HepG2 (cell line): ENCODE measurements around the gene GRAMD2A. TPM values are rescaled to one million over a fixed set of nuclear protein-coding genes. Genes with fewer than 3 reads are reported as not detected.

Experiments
- KLF13 ChIP-seq: sonication (generic); formaldehyde crosslinking; IDR thresholded peaks from 2 replicates; pipeline ENCODE4 v1.4.0; 2020; ENCODE audit warnings: mild to moderate bottlenecking, missing genetic modification reagents
- MTA1 ChIP-seq: sonication (generic); formaldehyde crosslinking; IDR thresholded peaks from 2 replicates; pipeline ENCODE4 v1.4.0; 2020; ENCODE audit warnings: missing genetic modification reagents, mild to moderate bottlenecking, borderline replicate concordance
- NCOR1 ChIP-seq: fragments of 200-600 bp; sonication (generic); IDR thresholded peaks from 2 replicates; pipeline ENCODE4 v1.7.0; 2017; ENCODE audit warnings: antibody characterized with exemption, low read length, borderline replicate concordance
- NFATC3 ChIP-seq: sonication (generic); formaldehyde crosslinking; IDR thresholded peaks from 2 replicates; pipeline ENCODE4 v1.5.1; 2020; ENCODE audit warnings: mild to moderate bottlenecking, missing genetic modification reagents
- REL ChIP-seq: sonication (generic); formaldehyde crosslinking; conservative IDR thresholded peaks from 2 replicates; pipeline ENCODE4 v1.8.0; 2022; ENCODE audit warnings: mild to moderate bottlenecking, missing genetic modification reagents, moderate library complexity
- YEATS4 ChIP-seq: sonication (generic); formaldehyde crosslinking; IDR thresholded peaks from 2 replicates; pipeline ENCODE4 v1.4.0; 2020; ENCODE audit warnings: missing genetic modification reagents, borderline replicate concordance
- ZBTB7A ChIP-seq: sonication (generic); formaldehyde crosslinking; IDR thresholded peaks from 2 replicates; pipeline ENCODE4 v1.8.0; 2022; ENCODE audit warnings: mild to moderate bottlenecking, missing genetic modification reagents
- ZKSCAN8 ChIP-seq: IDR thresholded peaks from 2 replicates; pipeline ENCODE4 v1.6.1; 2016; ENCODE audit warnings: borderline replicate concordance, missing genetic modification reagents, missing compliant biosample characterization
- ZNF296 ChIP-seq: sonication (generic); formaldehyde crosslinking; conservative IDR thresholded peaks from 2 replicates; pipeline ENCODE4 v1.5.0; 2020; ENCODE audit warnings: mild to moderate bottlenecking, missing genetic modification reagents
- ZNF496 ChIP-seq: sonication (generic); formaldehyde crosslinking; IDR thresholded peaks from 2 replicates; pipeline ENCODE4 v1.8.1; 2023; ENCODE audit warnings: mild to moderate bottlenecking, moderate library complexity, missing genetic modification reagents; ENCODE audit not compliant: insufficient replicate concordance
- ZNF549 ChIP-seq: sonication (generic); formaldehyde crosslinking; IDR thresholded peaks from 2 replicates; pipeline ENCODE4 v1.5.0; 2020; ENCODE audit warnings: missing genetic modification reagents
- ZNF619 ChIP-seq: sonication (generic); formaldehyde crosslinking; IDR thresholded peaks from 2 replicates; pipeline ENCODE4 v1.4.0; 2020; ENCODE audit warnings: mild to moderate bottlenecking, missing genetic modification reagents
- ZNF660 ChIP-seq: sonication (generic); formaldehyde crosslinking; IDR thresholded peaks from 2 replicates; pipeline ENCODE4 v1.5.1; 2020; ENCODE audit warnings: mild to moderate bottlenecking, low read depth, missing genetic modification reagents, borderline replicate concordance
- ZNF776 ChIP-seq: sonication (generic); formaldehyde crosslinking; IDR thresholded peaks from 2 replicates; pipeline ENCODE4 v1.4.0; 2020; ENCODE audit warnings: mild to moderate bottlenecking, missing genetic modification reagents
- ZNF83 ChIP-seq: sonication (generic); formaldehyde crosslinking; IDR thresholded peaks from 2 replicates; pipeline ENCODE4 v1.4.0; 2020; ENCODE audit warnings: missing genetic modification reagents, mild to moderate bottlenecking, borderline replicate concordance
- polyA plus RNA-seq, 8 experiments: library from polyadenylated mRNA; depleted of rRNA in 3 of 8; stranded (reverse) in 7 of 8; unstranded in 1 of 8; fragments of >200 nt; fragmentation: Illumina TruSeq in 4 of 8; extraction: Trizol in 4 of 8; gene quantifications; 2 replicates each; pipeline versions ENCODE4 v1.2.1 to v1.2.3, GENCODE V29; 2011 to 2016; ENCODE audit warnings: low read depth in 4 of 8, missing spikeins in 1 of 8, mixed read lengths in 1 of 8; ENCODE audit not compliant: insufficient read depth in 1 of 8
- total RNA-seq, 5 experiments: library from RNA; depleted of rRNA; stranded (reverse); fragments of >200 nt; fragmentation: Illumina TruSeq; extraction: Trizol; gene quantifications; 2 replicates each; pipeline ENCODE4 v1.2.3, GENCODE V29; 2016; ENCODE audit warnings: low read depth in 1 of 5
- TF ChIP-seq, protein P1 (sequence below): sonication (generic); formaldehyde crosslinking; IDR thresholded peaks from 2 replicates; pipeline ENCODE4 v1.5.1; 2020; ENCODE audit warnings: mild to moderate bottlenecking, missing genetic modification reagents, borderline replicate concordance
- TF ChIP-seq, protein P2 (sequence below): sonication (generic); formaldehyde crosslinking; IDR thresholded peaks from 2 replicates; pipeline ENCODE4 v1.8.0; 2022; ENCODE audit warnings: missing genetic modification reagents, low read depth, mild to moderate bottlenecking, borderline replicate concordance
- TF ChIP-seq, protein P3 (sequence below): sonication (generic); formaldehyde crosslinking; IDR thresholded peaks from 2 replicates; pipeline ENCODE4 v1.5.1; 2020; ENCODE audit warnings: missing genetic modification reagents, mild to moderate bottlenecking, borderline replicate concordance
- TF ChIP-seq, protein P4 (sequence below): IDR thresholded peaks from 2 replicates; pipeline ENCODE4 v1.6.1; 2012; ENCODE audit warnings: inconsistent platforms
- TF ChIP-seq, protein P5 (sequence below): sonication (generic); formaldehyde crosslinking; IDR thresholded peaks from 2 replicates; pipeline ENCODE4 v1.5.1; 2020; ENCODE audit warnings: missing genetic modification reagents, mild to moderate bottlenecking, borderline replicate concordance

The GRAMD2A gene
- total and polyA plus RNA-seq, 2 of the 13 experiments (the other 11 are each of a cell fraction or from before 2014, with no cell fraction given): 0.04 TPM; not detected in 1

DNA sequence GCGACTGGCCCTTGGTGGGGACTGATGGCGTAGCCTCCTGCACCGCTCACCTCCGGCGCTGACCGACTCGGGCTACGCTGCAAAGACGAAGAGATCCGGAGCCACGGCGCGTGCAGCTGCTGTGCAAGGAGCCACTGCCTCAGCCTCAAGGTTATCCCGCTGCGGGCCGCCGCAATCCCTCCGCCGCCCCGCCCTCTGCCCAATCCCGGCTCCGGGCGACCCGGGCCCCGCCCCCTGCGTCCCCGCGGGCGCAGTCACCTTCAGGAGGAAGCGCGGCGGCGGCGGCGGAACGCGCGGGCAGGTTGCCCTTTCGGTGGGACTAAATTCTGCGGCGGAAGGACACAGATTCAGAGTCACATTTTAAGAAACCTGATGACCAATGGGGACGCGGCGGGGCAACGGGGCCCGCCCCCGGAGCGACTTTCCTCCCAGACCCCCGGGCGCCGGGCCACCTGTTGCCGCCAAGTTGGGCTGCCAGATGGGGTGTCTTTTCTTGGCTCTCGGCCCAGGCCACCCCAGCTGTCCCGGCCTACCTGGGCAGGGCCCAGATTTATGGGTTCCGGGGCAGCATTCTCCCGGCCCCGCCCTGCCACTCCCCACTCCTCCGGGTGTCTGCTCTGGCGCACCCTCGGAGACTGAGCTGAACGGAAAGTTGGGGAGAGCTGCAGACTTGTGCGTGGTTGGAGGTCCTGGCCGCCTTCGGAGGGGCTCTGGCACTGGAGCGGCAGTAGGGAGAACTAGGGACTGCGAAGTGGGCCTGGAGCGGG, 33.7 kb upstream of the GRAMD2A start, which contains the start of gene PKM (continued):
- TF ChIP-seq, protein P1, sequence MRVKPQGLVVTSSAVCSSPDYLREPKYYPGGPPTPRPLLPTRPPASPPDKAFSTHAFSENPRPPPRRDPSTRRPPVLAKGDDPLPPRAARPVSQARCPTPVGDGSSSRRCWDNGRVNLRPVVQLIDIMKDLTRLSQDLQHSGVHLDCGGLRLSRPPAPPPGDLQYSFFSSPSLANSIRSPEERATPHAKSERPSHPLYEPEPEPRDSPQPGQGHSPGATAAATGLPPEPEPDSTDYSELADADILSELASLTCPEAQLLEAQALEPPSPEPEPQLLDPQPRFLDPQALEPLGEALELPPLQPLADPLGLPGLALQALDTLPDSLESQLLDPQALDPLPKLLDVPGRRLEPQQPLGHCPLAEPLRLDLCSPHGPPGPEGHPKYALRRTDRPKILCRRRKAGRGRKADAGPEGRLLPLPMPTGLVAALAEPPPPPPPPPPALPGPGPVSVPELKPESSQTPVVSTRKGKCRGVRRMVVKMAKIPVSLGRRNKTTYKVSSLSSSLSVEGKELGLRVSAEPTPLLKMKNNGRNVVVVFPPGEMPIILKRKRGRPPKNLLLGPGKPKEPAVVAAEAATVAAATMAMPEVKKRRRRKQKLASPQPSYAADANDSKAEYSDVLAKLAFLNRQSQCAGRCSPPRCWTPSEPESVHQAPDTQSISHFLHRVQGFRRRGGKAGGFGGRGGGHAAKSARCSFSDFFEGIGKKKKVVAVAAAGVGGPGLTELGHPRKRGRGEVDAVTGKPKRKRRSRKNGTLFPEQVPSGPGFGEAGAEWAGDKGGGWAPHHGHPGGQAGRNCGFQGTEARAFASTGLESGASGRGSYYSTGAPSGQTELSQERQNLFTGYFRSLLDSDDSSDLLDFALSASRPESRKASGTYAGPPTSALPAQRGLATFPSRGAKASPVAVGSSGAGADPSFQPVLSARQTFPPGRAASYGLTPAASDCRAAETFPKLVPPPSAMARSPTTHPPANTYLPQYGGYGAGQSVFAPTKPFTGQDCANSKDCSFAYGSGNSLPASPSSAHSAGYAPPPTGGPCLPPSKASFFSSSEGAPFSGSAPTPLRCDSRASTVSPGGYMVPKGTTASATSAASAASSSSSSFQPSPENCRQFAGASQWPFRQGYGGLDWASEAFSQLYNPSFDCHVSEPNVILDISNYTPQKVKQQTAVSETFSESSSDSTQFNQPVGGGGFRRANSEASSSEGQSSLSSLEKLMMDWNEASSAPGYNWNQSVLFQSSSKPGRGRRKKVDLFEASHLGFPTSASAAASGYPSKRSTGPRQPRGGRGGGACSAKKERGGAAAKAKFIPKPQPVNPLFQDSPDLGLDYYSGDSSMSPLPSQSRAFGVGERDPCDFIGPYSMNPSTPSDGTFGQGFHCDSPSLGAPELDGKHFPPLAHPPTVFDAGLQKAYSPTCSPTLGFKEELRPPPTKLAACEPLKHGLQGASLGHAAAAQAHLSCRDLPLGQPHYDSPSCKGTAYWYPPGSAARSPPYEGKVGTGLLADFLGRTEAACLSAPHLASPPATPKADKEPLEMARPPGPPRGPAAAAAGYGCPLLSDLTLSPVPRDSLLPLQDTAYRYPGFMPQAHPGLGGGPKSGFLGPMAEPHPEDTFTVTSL (CRISPR knock-in tag): no peak
- TF ChIP-seq ZNF619 (no peak), ZBTB7A (no peak; the same call in 1 of the 2 replicates), ZNF83 (CRISPR knock-in tag) (no peak), ZNF496 (CRISPR knock-in tag) (no peak), ZKSCAN8 (CRISPR knock-in tag) (peak; percentile 83; the same call in 1 of the 2 replicates), NCOR1 (peak; percentile 74; the same call in 1 of the 2 replicates), NFATC3 (CRISPR knock-in tag) (no peak), REL (CRISPR knock-in tag) (peak; percentile 79; the same call in 1 of the 2 replicates), KLF13 (CRISPR knock-in tag) (no peak), YEATS4 (CRISPR knock-in tag) (peak; percentile 74), ZNF549 (CRISPR knock-in tag) (no peak), MTA1 (CRISPR knock-in tag) (peak; percentile 63; the same call in 1 of the 2 replicates), ZNF296 (CRISPR knock-in tag) (no peak), ZNF776 (CRISPR knock-in tag) (peak; percentile 92), ZNF660 (no peak)
- TF ChIP-seq, protein P2, sequence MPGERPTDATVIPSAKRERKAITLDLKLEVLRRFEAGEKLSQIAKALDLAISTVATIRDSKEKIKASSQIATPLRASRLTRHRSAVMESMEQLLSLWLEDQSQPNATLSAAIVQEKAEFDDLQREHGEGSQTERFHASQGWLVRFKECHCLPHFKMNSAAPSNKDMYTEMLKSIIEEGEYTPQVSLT (CRISPR knock-in tag): peak; percentile 46; the same call in 1 of the 2 replicates
- TF ChIP-seq, protein P3, sequence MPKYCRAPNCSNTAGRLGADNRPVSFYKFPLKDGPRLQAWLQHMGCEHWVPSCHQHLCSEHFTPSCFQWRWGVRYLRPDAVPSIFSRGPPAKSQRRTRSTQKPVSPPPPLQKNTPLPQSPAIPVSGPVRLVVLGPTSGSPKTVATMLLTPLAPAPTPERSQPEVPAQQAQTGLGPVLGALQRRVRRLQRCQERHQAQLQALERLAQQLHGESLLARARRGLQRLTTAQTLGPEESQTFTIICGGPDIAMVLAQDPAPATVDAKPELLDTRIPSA: peak; percentile 59; the same call in 1 of the 2 replicates
- TF ChIP-seq, protein P4, sequence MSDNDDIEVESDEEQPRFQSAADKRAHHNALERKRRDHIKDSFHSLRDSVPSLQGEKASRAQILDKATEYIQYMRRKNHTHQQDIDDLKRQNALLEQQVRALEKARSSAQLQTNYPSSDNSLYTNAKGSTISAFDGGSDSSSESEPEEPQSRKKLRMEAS: peak; percentile 83
- TF ChIP-seq, protein P5, sequence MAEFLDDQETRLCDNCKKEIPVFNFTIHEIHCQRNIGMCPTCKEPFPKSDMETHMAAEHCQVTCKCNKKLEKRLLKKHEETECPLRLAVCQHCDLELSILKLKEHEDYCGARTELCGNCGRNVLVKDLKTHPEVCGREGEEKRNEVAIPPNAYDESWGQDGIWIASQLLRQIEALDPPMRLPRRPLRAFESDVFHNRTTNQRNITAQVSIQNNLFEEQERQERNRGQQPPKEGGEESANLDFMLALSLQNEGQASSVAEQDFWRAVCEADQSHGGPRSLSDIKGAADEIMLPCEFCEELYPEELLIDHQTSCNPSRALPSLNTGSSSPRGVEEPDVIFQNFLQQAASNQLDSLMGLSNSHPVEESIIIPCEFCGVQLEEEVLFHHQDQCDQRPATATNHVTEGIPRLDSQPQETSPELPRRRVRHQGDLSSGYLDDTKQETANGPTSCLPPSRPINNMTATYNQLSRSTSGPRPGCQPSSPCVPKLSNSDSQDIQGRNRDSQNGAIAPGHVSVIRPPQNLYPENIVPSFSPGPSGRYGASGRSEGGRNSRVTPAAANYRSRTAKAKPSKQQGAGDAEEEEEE (CRISPR knock-in tag): no peak
